PC-3 (cell line): Measurements from ENCODE around the gene ECHDC3.

Experiments used
- CTCF ChIP-seq: fragments of 300-600 bp; sonication (generic); conservative IDR thresholded peaks from 2 replicates; pipeline ENCODE4 v1.5.1; 2017; ENCODE audit warnings: antibody characterized with exemption, low read depth, mild to moderate bottlenecking, low read length
- EZH2 ChIP-seq: fragments of 300-600 bp; sonication (generic); IDR thresholded peaks from one replicate; pipeline ENCODE4 v1.6.1; 2017; ENCODE audit warnings: antibody characterized with exemption, mild to moderate bottlenecking, low read length; ENCODE audit not compliant: unreplicated experiment

- TF ChIP-seq CTCF, result no peak
- TF ChIP-seq EZH2, result no peak
Observed at GRCh38 chr10:11713963-11714362, 28.2 kb upstream of the ECHDC3 start.
